ENCODE data around the gene CAMTA1.

DNA sequence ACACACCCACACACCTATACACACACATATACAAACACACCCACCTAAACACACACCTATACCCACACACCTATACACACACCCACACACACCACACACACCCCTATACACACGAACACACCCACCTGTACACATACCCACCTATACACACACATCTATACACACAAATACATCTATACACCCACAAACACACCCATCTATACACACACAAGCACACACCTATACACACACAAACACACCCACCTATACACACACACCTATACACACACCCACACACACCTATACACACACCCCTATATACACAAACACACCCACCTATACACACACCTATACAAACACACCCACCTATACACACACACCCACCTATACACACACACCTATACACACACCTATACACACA is 869.5 kb downstream of the CAMTA1 start:
- TF ChIP-seq, protein P1, sequence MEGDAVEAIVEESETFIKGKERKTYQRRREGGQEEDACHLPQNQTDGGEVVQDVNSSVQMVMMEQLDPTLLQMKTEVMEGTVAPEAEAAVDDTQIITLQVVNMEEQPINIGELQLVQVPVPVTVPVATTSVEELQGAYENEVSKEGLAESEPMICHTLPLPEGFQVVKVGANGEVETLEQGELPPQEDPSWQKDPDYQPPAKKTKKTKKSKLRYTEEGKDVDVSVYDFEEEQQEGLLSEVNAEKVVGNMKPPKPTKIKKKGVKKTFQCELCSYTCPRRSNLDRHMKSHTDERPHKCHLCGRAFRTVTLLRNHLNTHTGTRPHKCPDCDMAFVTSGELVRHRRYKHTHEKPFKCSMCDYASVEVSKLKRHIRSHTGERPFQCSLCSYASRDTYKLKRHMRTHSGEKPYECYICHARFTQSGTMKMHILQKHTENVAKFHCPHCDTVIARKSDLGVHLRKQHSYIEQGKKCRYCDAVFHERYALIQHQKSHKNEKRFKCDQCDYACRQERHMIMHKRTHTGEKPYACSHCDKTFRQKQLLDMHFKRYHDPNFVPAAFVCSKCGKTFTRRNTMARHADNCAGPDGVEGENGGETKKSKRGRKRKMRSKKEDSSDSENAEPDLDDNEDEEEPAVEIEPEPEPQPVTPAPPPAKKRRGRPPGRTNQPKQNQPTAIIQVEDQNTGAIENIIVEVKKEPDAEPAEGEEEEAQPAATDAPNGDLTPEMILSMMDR (IDR thresholded peaks at IDR 0.05), result no peak
- TF ChIP-seq EP300 (IDR thresholded peaks at IDR 0.05), result no peak

Measured in stomach (tissue), 4 donors.